ENCODE measurements around the gene SDHD. TPM values are rescaled to one million over a fixed set of nuclear protein-coding genes. Genes with fewer than 3 reads are reported as not detected.
A peak's percentile ranks its signal among the peaks of the same experiment; 100 is the strongest.

Gene SDHD
- polyA plus RNA-seq, 12 donors, result 52.2 to 127 (median 109) TPM; not detected in 1

GRCh38 chr11:112096194-112096593 is 9.5 kb downstream of the SDHD start:
- DNase-seq, result no peak

GRCh38 chr11:112097734-112098528 is 11.3 kb downstream of the SDHD start:
- DNase-seq, result no peak

- DNase-seq, result no peak
Observed at GRCh38 chr11:112100462-112100861, 13.8 kb downstream of the SDHD start.

DNA sequence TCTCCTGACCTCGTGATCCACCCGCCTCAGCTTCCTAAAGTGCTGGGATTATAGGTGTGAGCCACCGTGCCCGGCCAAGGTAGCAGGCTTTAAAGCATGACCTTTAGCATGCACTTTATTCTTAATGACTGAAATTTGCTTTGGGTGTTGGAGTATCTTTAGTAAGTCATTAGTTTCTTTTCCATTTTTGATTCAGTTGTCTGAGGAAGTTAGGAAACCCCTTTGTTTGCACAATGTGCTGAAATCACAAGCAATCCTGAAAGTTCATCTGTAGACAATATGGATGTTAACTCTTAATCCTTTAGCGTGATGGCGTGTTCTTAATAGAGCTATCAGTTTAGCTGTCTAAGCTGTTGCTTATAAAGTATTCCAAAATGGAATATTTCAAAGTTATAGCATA is 16.8 kb downstream of the SDHD start:
- no peak for DNase-seq

GRCh38 chr11:112106070-112106469 is 19.4 kb downstream of the SDHD start:
- DNase-seq, result no peak

- peak; percentile 17 for DNase-seq
Observed at GRCh38 chr11:112113539-112114457, 27.1 kb downstream of the SDHD start.

GRCh38 chr11:112114460-112114859 is 27.8 kb downstream of the SDHD start:
- no peak for DNase-seq

DNA sequence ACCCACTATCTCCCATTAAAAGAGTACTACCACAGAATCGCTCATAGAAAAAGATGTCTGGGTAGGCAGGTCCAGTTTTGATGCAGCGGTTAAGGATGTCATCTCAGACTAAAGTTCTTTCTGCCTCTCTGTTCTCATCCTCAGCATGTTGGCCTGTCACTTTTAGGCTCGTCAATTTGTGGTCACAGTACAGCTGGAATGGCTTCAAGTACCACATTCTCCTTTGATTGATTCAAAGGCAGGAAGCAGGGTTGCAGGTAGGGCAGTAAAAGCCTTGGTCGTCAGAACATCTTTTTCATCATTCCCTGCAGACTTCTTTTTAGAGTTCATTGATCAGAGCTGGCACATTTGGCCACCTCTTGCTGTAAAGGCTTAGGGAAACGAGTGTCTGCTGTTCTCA is 28.7 kb downstream of the SDHD start:
- DNase-seq, result no peak

- DNase-seq, result no peak
Observed at GRCh38 chr11:112118176-112118575, 31.5 kb downstream of the SDHD start.

- DNase-seq, result no peak
Observed at GRCh38 chr11:112121981-112122615, 35.4 kb downstream of the SDHD start.

GRCh38 chr11:112123129-112123528 is 36.5 kb downstream of the SDHD start:
- no peak for DNase-seq

DNA sequence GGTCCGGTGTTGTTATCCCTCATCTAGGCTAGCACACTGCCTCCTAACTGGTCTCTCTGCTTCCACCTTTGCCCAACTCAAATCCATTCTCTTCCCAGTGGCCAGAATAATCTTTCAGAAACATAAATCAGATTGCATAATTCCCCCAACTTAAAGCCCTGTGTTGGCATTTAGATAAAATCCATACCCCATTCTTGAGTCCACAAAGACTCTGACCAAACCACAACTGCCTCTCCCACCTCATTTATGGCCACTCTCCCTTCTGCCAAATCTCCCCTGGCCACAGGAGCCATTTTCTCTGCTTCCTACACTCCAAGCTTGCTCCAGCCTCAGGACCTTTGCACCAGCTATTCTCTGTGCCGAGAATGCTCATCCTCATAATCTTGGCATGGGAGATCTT is 40.4 kb downstream of the SDHD start:
- no peak for DNase-seq

DNA sequence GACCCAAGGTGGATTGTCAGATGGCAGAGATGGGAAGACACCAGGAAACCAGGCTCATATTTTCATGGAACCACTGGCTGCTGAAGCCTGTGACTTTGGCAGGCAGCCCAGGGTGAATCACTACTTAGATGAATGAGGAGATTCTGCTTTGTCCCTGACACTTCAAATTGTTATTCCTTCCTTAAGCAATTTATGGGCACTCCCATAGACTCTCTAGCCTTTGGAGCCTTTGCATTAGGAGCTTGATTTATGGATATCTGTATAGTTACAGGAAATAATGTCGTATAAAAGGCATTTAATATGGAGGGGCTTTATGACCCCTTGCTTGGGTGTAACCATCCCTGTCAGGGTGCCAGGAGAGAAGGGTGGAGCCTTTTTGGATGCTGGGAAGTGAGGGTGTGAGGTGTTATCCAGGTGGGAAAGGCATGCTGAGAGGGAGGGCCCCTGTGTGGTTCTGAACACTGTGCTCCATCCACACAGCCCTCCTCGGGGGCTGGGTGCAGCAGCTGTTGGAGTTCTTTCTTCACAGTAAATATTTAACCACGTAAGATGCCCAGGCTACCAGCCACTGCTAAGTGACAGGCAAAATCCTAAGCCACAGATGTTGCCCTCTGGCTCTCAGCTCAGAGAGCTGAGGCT is 41.9 kb downstream of the SDHD start:
- DNase-seq, result no peak

GRCh38 chr11:112129656-112130055 is 43.0 kb downstream of the SDHD start:
- no peak for DNase-seq

DNA sequence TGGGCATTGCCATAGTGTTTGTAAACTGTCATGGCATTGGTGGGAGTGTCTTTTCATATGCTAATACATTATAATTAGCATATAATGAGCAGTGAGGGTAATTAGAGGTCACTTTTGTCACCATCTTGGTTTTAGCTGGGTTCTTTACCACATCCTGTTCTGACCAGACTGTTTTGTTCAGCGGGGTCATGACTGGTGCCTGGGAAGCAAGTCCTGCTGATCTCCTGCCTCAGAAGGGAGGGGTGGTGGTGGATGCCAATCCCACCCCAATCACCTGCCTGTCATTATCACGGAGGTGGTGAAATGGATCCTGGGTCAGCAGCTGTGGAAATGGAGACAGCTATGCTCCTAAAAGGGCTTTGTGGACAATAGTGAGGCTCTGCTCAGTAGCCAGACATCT is 46.1 kb downstream of the SDHD start:
- no peak for DNase-seq

DNA sequence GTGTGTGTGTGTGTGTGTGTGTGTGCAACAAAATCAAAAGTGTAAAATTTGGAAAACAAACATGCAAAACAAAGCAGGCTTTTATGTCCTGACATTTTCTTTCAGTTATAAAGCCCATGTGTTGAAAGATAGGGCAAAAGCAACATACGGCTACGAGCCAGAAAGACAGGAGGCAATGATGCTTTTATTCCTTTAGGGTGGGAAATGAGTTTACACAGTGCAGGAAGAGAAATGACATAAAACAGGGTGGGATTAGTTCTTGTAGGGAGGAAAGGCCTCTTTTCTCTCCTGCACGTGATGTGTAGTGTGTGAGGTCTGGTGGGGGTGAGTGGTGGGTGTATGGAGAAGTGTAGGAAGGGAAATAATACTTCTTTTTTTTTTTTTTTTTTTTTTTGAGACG is 47.8 kb downstream of the SDHD start:
- no peak for DNase-seq

GRCh38 chr11:112143597-112143996 is 56.9 kb downstream of the SDHD start:
- no peak for DNase-seq

Other genes with a start within 250 kb of the SDHD start
- gene ALG9, start 215.3 kb upstream of the SDHD start, polyA plus RNA-seq (ENCODE audit: insufficient read length in 12 of 12), result 10 to 100 TPM in 11 of 12 donors, not detected in 1; 18.9 to 38.9 (median 32.4) TPM
- gene FDXACB1, start 207.7 kb upstream of the SDHD start, polyA plus RNA-seq (ENCODE audit: insufficient read length in 12 of 12), result 1 to 10 TPM in 10 of 12 donors, not detected in 2; 1.5 to 3.1 (median 2.3) TPM
- 10 to 100 TPM in 10 of 12 donors, not detected in 2; 14.7 to 37.2 (median 19.7) TPM for gene CFAP68, start 207.3 kb upstream of the SDHD start, polyA plus RNA-seq (ENCODE audit: insufficient read length in 12 of 12)
- 100 to 1,000 TPM in 11 of 12 donors, not detected in 1; 267 to 838 (median 710) TPM for gene CRYAB, start 175.1 kb upstream of the SDHD start, polyA plus RNA-seq (ENCODE audit: insufficient read length in 12 of 12)
- gene HSPB2, start 174.1 kb upstream of the SDHD start, polyA plus RNA-seq (ENCODE audit: insufficient read length in 12 of 12), result 10 to 100 TPM in 10 of 12 donors, 1 to 10 TPM in 1, not detected in 1; 8.3 to 92.5 (median 77.4) TPM
- gene C11orf52, start 168.0 kb upstream of the SDHD start, polyA plus RNA-seq (ENCODE audit: insufficient read length in 12 of 12), result 1 to 10 TPM in 9 of 12 donors, under 1 TPM in 1, not detected in 2; 0.88 to 4.8 (median 3.0) TPM
- gene DIXDC1, start 149.5 kb upstream of the SDHD start, polyA plus RNA-seq (ENCODE audit: insufficient read length in 12 of 12), result 10 to 100 TPM in 11 of 12 donors, not detected in 1; 16.5 to 27.2 (median 20.5) TPM
- 10 to 100 TPM in 11 of 12 donors, not detected in 1; 28.1 to 50.9 (median 41.8) TPM for gene DLAT, start 61.5 kb upstream of the SDHD start, polyA plus RNA-seq (ENCODE audit: insufficient read length in 12 of 12)
- gene PIH1D2, start 12.9 kb upstream of the SDHD start, polyA plus RNA-seq (ENCODE audit: insufficient read length in 12 of 12), result 1 to 10 TPM in 9 of 12 donors, under 1 TPM in 1, not detected in 2; 0.72 to 4.1 (median 1.2) TPM
- 10 to 100 TPM in 11 of 12 donors, not detected in 1; 18.4 to 56.7 (median 30.3) TPM for gene NKAPD1, start 12.6 kb upstream of the SDHD start, polyA plus RNA-seq (ENCODE audit: insufficient read length in 12 of 12)
- gene TIMM8B, start 117 bp upstream of the SDHD start, polyA plus RNA-seq (ENCODE audit: insufficient read length in 12 of 12), result 10 to 100 TPM in 11 of 12 donors, not detected in 1; 21.0 to 63.8 (median 51.7) TPM
- gene IL18, start 77.2 kb downstream of the SDHD start, polyA plus RNA-seq (ENCODE audit: insufficient read length in 12 of 12), result 10 to 100 TPM in 2 of 12 donors, 1 to 10 TPM in 2, under 1 TPM in 7, not detected in 1; 0.30 to 12.1 (median 0.82) TPM
- under 1 TPM in 5 of 12 donors, not detected in 7; 0.22 to 0.44 (median 0.23) TPM for gene TEX12, start 80.5 kb downstream of the SDHD start, polyA plus RNA-seq (ENCODE audit: insufficient read length in 12 of 12)
- 10 to 100 TPM in 4 of 12 donors, 1 to 10 TPM in 7, not detected in 1; 3.4 to 28.6 (median 8.0) TPM for gene BCO2, start 88.6 kb downstream of the SDHD start, polyA plus RNA-seq (ENCODE audit: insufficient read length in 12 of 12)
- gene PTS, start 139.6 kb downstream of the SDHD start, polyA plus RNA-seq (ENCODE audit: insufficient read length in 12 of 12), result 10 to 100 TPM in 11 of 12 donors, not detected in 1; 14.5 to 36.9 (median 25.5) TPM
- gene PLET1, start 174.0 kb downstream of the SDHD start, polyA plus RNA-seq (ENCODE audit: insufficient read length in 12 of 12), result under 1 TPM in 1 of 12 donors, not detected in 11; 0.17 TPM

Measured in muscle of arm (tissue), 12 donors.